ENCODE data around the gene GALNT11.
A peak's percentile ranks its signal among the peaks of the same experiment; 100 is the strongest.
"Not testable (repeated sequence)": the region's sequence is repeated elsewhere in the genome, so short reads cannot be mapped to it uniquely, and the experiment has no call there.

Gene GALNT11

GRCh38 chr7:152075379-152075778 is 49.9 kb downstream of the GALNT11 start:
- not testable (repeated sequence) for DNase-seq

DNA sequence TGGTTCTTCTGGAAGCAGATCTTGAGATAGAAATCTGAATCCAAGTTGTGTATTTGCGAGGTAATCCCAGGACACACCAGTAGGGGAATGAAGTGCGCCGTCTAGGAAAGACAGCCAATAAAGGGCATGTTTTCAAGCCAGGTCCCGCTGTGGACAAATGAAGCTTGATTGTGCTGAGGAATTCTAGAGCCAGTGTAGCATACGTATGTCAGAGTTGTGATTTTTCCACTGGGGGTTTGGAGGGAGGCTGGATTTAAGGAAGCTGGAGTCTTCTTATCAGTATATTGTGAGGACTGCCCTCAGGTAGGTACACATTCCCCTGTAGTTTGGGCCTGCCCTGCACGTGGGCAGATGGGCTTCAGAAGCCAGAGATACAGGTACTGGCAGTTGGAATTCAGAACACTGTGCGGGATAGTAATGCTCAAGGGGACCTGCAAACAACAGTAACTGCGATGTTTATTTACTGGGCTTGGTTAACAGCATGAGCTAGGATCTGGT is 50.9 kb downstream of the GALNT11 start:
- DNase-seq: peak in 1 of 5 experiments; percentile 3

GRCh38 chr7:152076940-152077933 is 51.8 kb downstream of the GALNT11 start:
- DNase-seq: no peak

DNA sequence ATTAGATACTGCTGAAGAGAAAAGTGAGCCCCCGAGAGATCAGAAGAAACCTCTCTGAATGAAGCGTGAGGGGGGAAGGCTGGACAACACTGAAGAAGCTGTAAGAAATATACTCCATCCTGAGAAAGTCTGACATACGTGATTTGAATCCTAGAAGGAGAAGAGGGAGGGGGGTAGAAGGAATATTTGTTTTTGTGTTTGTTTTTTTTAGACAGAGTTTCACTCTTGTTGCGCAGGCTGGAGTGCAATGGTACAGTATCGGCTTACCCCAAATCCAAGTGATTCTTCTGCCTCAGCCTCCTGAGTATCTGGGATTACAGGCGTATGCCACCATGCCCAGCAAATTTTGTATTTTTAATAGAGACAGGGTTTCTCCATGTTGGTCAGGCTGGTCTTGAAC is 52.6 kb downstream of the GALNT11 start:
- no peak for DNase-seq

DNA sequence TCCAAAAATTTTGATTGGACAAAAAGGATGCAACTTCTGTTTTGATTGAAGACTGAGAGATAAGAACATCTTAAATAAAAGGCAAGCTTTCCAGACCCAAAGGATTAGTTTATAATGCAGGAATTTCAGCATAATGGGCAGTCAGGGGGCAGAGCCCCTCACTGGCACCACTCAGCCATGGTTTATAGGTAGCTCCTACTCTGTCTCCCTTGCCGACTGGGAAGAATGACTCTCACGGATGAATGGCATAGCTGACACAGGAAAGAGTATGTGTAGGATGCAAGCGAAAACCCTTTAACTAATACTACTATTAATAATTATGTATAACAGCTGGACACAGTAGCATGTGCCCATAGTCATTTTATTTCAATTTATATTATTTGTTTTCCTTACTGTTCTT is 53.3 kb downstream of the GALNT11 start:
- no peak for DNase-seq

DNA sequence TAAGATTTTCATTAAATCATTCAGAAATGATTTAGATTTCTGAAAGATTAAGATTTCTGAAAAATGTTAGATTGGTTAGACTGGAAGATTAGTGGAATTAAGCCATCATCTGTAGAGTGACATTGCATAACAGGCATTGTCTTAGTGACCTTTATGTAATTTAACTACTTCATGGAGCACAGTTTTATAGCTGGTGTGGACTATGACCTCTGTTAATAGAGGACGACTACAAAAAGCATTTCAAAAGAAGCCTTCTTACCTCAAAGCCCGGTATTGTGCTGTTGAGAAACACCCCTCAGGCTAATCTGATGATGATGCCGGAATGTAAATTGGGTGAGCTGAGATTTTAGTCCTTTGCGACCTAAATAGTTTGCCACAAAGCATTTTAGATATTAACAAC is 55.6 kb downstream of the GALNT11 start:
- no peak for DNase-seq

DNA sequence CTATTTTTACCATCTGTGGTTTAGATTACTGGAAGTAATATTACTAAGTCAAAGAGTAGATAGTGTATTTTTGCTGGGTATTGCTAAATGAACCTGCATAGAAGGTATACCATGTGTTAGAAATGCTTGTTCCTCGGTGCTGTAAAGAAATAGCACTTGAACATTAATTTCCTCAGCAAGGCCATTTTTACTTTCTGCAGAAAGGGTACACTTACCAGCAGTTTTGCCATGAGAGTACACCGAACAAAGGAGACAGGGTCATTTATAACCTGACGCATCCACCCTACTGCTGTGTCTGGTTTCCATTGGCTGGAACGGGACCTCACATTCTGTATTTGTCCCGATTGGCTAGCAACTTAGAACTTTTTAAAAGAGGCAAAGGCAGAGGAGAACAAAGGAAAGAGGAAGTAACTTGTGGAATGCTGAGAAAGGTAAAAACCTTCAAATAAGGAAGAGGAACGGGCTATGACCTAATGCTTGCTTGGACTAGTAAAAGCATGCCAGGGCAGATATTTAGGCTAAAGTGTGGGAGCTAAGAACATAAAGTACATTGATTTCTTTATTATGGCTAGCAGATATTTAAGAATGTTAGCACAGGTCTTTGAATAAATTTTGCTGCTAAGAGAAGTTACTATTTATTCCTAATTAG is 56.7 kb downstream of the GALNT11 start:
- DNase-seq: not testable (repeated sequence)

GRCh38 chr7:152085131-152085530 is 59.7 kb downstream of the GALNT11 start:
- no peak for DNase-seq

DNA sequence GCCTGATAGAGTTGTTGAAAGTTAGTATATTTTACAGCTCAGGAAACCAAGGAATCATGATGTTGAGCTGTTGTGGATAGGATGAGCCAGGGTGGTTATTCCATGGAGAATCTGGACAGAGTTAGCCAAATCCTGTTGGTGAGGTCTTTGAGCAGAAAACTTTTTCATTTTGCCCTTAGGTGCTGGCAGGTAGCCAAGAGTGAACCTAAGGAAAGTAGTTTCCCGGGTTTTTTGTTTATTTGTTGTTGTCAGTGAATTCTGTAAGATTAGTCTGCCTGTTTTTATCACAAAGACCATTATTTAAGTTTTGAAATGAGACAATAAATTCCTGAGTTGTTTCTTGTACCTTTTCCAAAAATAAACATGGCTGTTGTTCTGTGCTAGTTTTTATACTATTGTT is 61.0 kb downstream of the GALNT11 start:
- DNase-seq: no peak

GRCh38 chr7:152089183-152089582 is 63.7 kb downstream of the GALNT11 start:
- DNase-seq: no peak

- DNase-seq: no peak
These were observed 65.3 kb downstream of the GALNT11 start for GRCh38 chr7:152090747-152091146.

- no peak for DNase-seq
These were observed 68.2 kb downstream of the GALNT11 start for GRCh38 chr7:152093717-152094116.

DNA sequence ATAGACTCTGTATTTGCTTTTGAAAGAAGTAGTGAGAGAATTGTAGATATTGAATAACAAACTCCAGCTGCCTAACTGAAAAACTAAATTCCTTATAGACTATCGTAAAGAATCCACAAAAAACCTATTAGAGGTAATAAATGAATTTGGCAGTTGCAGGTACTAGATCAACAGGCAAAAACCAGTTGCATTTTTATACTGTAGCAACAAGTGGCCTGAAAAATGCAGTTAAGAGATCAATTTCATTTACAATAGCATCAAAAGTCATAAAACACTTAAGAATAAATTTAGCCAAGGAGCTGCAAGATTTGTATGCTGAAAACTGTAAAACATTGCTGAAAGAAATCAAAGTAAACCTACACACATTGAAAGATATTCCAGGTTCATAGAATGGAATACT is 70.3 kb downstream of the GALNT11 start:
- DNase-seq: no peak

DNA sequence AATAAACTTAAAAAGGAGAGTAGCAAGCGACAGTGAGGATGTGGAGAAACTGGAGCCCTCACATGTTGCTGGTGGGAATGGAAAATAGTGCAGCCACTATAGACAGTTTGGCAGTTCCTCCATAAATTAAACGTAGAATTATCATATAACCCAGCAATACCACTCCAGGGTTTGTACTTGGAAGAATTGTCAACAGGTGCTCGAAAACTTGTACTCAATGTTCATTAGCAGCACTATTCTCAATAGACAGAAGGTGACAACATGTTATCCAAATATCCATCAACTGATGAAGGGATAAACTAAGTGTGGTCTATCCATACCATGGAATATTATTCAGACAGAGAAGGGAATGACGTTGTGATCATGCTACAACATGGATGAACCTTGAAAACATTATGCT is 71.9 kb downstream of the GALNT11 start:
- DNase-seq: no peak

DNA sequence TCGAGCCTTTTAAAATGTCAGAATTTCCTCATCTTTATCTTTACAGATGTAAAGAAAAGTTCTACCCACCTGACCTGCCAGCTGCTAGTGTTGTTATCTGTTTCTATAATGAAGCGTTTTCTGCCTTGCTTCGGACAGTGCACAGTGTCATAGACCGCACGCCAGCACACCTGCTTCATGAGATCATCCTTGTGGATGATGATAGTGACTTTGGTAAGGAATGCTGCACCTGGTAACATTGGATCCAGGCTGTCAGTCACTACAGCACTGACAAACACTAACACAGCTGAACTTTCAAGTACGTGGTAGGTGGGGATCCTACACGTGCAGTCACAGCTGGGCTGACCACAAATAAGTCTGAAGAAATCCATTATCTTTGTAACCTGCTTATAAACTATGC is 77.6 kb downstream of the GALNT11 start:
- DNase-seq: no peak

- no peak for DNase-seq
These were observed 78.2 kb downstream of the GALNT11 start for GRCh38 chr7:152103691-152104090.

- no peak for DNase-seq
These were observed 79.7 kb downstream of the GALNT11 start for GRCh38 chr7:152105205-152105604.

DNA sequence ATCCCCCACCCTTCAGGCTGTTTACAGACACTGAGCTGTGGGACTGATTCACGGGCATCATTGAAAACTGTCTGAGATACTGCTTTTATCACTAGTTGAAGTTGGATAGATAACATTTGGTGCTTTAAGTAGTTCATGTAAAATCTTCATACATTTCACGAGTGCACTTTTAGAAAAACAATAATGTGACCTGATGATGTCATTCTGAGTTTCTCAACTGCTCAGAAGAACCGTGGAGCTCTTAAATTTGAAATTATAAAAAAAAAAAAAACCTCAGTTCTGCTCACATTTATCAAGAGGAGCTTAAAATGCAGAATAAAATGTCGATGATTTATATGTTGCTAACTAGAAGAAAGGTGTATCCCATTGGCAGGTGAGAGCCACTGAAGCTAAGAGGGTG is 81.5 kb downstream of the GALNT11 start:
- no peak for DNase-seq

DNA sequence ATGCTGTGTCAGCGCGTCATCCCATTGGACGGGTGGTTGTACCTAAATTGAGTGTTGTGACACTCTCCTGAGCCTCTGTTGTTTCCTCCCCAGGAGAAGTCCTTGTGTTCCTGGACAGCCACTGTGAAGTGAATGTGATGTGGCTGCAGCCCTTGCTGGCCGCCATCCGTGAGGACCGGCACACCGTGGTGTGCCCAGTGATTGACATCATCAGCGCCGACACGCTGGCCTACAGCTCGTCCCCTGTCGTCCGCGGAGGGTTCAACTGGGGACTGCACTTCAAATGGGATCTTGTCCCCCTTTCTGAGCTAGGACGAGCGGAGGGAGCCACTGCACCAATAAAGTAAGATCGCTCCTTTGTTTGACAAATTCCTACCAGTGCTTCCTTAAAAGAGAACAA is 82.5 kb downstream of the GALNT11 start:
- DNase-seq: no peak

DNA sequence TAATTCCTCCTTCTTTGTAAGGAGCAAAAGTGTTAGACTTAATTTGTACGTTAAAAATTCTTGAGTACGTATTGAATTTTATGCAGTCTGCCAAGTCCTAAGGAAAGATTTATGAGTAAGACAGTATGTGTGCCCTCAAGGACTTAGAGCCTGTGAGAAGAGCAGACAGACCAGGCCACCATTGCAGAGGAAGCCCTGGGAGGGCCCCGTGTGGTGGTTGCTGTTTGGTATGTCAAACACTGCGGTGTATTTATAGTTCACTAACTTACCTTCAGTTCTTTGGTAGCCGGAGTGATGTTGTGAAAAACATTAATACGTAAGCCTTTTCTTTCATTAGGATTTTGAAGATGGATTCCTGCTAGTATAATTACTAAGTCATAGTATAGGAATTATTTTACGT is 82.9 kb downstream of the GALNT11 start:
- no peak for DNase-seq

DNA sequence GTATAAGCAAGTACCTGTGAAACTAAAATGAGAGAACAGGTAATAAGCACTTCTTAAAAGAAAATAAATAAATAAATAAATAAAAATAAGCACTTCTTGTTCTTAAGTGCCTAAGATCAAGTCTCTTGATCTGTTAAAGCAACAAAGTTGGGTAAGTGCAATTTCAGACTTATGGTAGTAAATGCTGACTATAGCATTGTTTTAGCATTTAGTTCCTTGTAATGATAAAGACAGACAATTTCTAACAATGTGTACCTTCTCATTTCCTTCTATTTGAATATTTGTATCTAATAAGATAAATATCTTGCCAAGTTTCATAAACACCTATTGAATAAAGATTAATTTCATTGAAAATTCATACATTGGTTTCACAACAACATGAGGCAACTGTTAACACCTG is 87.4 kb downstream of the GALNT11 start:
- no peak for DNase-seq

DNA sequence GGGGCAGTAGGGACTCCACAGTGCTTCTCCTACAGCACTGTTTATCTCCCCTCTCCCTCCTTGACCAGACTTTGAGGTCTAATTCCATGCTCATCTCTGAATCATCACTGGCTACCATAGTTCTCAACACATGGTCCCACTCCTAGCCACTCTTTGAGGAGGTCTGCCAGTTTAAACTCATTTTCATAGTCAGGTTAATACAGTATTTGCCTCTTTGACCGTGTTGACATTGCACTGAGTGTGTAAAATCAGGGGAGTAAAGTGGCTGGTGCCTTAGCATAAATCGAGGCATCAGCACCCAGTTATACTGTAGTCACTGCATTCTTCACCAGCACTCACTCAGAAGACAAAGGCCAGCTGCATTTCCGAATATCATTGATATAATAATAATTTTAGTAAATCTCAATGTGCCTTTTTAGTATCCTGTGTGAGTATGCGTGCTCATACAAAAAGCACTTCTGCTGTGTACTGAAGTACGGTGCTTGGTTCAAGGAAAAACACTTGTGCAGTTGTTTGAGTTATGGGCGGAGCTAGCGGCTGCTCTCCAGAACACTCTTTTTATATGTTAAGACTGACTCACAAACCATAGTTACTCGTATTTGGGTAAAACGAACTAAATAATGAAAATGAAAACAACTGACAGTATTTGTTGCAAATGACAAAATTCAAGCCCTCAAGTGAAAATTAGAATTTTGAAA is 89.7 kb downstream of the GALNT11 start:
- no peak for DNase-seq

- no peak for DNase-seq
These were observed 91.9 kb downstream of the GALNT11 start for GRCh38 chr7:152117356-152117755.
